GM12878 (cell line): ENCODE data around the gene PPIL6. TPM values are rescaled to one million over a fixed set of nuclear protein-coding genes. Genes with fewer than 3 reads are reported as not detected.

Source experiments
- ATAC-seq: fragments of 200-7000 bp; cut with Tn5 transposase; 3 replicates; pipeline ENCODE4 v1.9.1; 2020; ENCODE audit warnings: mild to moderate bottlenecking, moderate library complexity
- BruUV-seq: library from RNA; stranded (reverse); fragments of 400-500 nt; replicated peaks from 2 replicates; lab custom pipeline; 2021; lab: Mats Ljungman, UMichigan
- CTCF ChIA-PET: fragments of 300-600 bp; sonication (Branson Sonifier 250); formaldehyde crosslinking; extraction: SDS; loops from one replicate; lab custom pipeline; 2021; ENCODE audit warnings: inconsistent platforms; lab: Yijun Ruan, JAX
- POLR2A ChIA-PET: fragments of 350-600 bp; formaldehyde crosslinking; extraction: SDS; loops from one replicate; lab custom pipeline; 2021; ENCODE audit warnings: inconsistent platforms; lab: Charles Lee
- RAD21 ChIA-PET: fragments of 300-600 bp; sonication (Branson Sonifier 250); formaldehyde crosslinking; loops from one replicate; lab custom pipeline; 2023; ENCODE audit warnings: antibody characterized with exemption; ENCODE audit not compliant: unreplicated experiment; lab: Charles Lee
- SMC1A ChIA-PET: fragments of 300-600 bp; sonication (Branson Sonifier 250); formaldehyde crosslinking; loops from one replicate; lab custom pipeline; 2023; ENCODE audit not compliant: unreplicated experiment, uncharacterized antibody; lab: Charles Lee
- DNase-seq: peaks from one replicate; pipeline ENCODE4 v3.0.0-alpha.2; 2011; ENCODE audit warnings: low read depth, low spot score
- FAIRE-seq: peaks from 3 replicates; lab custom pipeline; 2011; peaks lifted over from hg19 to GRCh38; lab: Jason Lieb, UNC
- H2AFZ ChIP-seq: 2 replicates; pipeline ENCODE4 v1.6.0; 2011; ENCODE audit warnings: low read depth, low read length, control low read depth; ENCODE audit not compliant: control insufficient read depth
- H3K27ac ChIP-seq: 2 replicates; pipeline ENCODE4 v1.5.1; 2011; ENCODE audit warnings: control low read depth; ENCODE audit not compliant: control insufficient read depth, insufficient read depth
- H3K27me3 ChIP-seq, 2 experiments: replicated peaks in 1 of 2; 2 replicates each; pipeline versions ENCODE4 v1.6.0 to v1.6.1; 2011; ENCODE audit warnings: low read length in 1 of 2; ENCODE audit not compliant: control insufficient read depth in 2 of 2, insufficient read depth in 2 of 2
- H3K36me3 ChIP-seq, 2 experiments: 2 replicates each; pipeline ENCODE4 v1.5.1; 2011; ENCODE audit warnings: low read length in 1 of 2; ENCODE audit not compliant: control insufficient read depth in 2 of 2, insufficient read depth in 2 of 2
- H3K4me1 ChIP-seq: 2 replicates; pipeline ENCODE4 v1.6.1; 2011; ENCODE audit warnings: mild to moderate bottlenecking, low read length, moderate library complexity, mixed read lengths; ENCODE audit not compliant: control insufficient read depth, insufficient read depth
- H3K4me2 ChIP-seq: 2 replicates; pipeline ENCODE4 v1.6.0; 2011; ENCODE audit warnings: control low read depth; ENCODE audit not compliant: control insufficient read depth, insufficient read depth
- H3K4me3 ChIP-seq: fragments of 200-600 bp; sonication (generic); 2 replicates; pipeline ENCODE4 v1.5.1; 2016
- H3K79me2 ChIP-seq: 2 replicates; pipeline ENCODE4 v1.6.0; 2011; ENCODE audit warnings: low read length; ENCODE audit not compliant: control insufficient read depth, insufficient read depth
- H3K9ac ChIP-seq: 2 replicates; pipeline ENCODE4 v1.8.0; 2011; ENCODE audit warnings: low read length, control low read depth, mixed read lengths; ENCODE audit not compliant: control insufficient read depth, insufficient read depth
- H3K9me3 ChIP-seq: replicated peaks from 3 replicates; pipeline ENCODE4 v1.5.1; 2011; ENCODE audit warnings: mild to moderate bottlenecking, low read length; ENCODE audit not compliant: control insufficient read depth, insufficient read depth
- H4K20me1 ChIP-seq: 2 replicates; pipeline ENCODE4 v1.6.0; 2011; ENCODE audit not compliant: control insufficient read depth, insufficient read depth
- FOS ChIP-seq: IDR thresholded peaks from 3 replicates; pipeline ENCODE4 v1.6.1; 2011; ENCODE audit warnings: borderline replicate concordance; ENCODE audit not compliant: insufficient read length; ENCODE audit errors: extremely low read depth
- FOXK2 ChIP-seq: fragments of 450-650 bp; IDR thresholded peaks from 2 replicates; pipeline ENCODE4 v1.6.1; 2017; ENCODE audit warnings: mild to moderate bottlenecking, moderate library complexity
- IKZF2 ChIP-seq, 2 experiments: fragments of 450-650 bp; IDR thresholded peaks; 2 replicates each; pipeline ENCODE4 v1.6.1; 2017; ENCODE audit warnings: mild to moderate bottlenecking in 2 of 2, moderate library complexity in 2 of 2
- MXI1 ChIP-seq: fragments of 150-350 bp; IDR thresholded peaks from 2 replicates; pipeline ENCODE4 v1.6.1; 2011; ENCODE audit warnings: low read depth, mild to moderate bottlenecking, inconsistent platforms, low read length, improper control_type of control experiment
- NR2C1 ChIP-seq: fragments of 450-650 bp; IDR thresholded peaks from 2 replicates; pipeline ENCODE4 v1.6.1; 2017; ENCODE audit warnings: antibody characterized with exemption, mild to moderate bottlenecking, moderate library complexity
- PAX5 ChIP-seq: IDR thresholded peaks from 2 replicates; pipeline ENCODE4 v1.6.1; 2011; ENCODE audit warnings: low read depth, low read length, borderline replicate concordance
- POU2F2 ChIP-seq: IDR thresholded peaks from 3 replicates; pipeline ENCODE4 v1.6.1; 2011; ENCODE audit warnings: low read depth, mild to moderate bottlenecking, low read length, borderline replicate concordance
- ZNF24 ChIP-seq: fragments of 450-650 bp; IDR thresholded peaks from 2 replicates; pipeline ENCODE4 v1.6.1; 2017; ENCODE audit warnings: antibody characterized with exemption, mild to moderate bottlenecking
- in situ Hi-C: fragments of 300-500 bp; cut with MboI; formaldehyde crosslinking; loops from 9 replicates; pipeline ENCODE4 v1.14.3; 2018; ENCODE audit warnings: mixed read lengths
- intact Hi-C: fragments of 100-400 bp; cut with micrococcal nuclease; formaldehyde crosslinking; loops from one replicate; pipeline ENCODE4 v1.14.2; 2022; ENCODE audit not compliant: unreplicated experiment
- polyA plus RNA-seq, 11 experiments: library from polyadenylated mRNA; depleted of rRNA in 4 of 11; unstranded in 6 of 11; stranded (reverse) in 5 of 11; fragments of >200 nt; fragmentation: Nextera tagmentation in 4 of 11; fragmentation: Illumina TruSeq in 1 of 11; extraction: Ambion mirVana in 4 of 11; extraction: Trizol in 1 of 11; gene quantifications; 1 replicate in 1 of 11; 2 replicates in 10 of 11; pipeline versions ENCODE4 v1.2.1 to v1.2.3, GENCODE V29; 2011 to 2016; ENCODE audit warnings: inconsistent platforms in 2 of 11, missing spikeins in 2 of 11, low read depth in 1 of 11
- total RNA-seq, 4 experiments: library from RNA; depleted of rRNA in 3 of 4; stranded (reverse); fragments of >200 nt in 3 of 4; fragmentation: Illumina TruSeq in 1 of 4; extraction: Trizol in 1 of 4; gene quantifications; 2 replicates each; pipeline versions ENCODE4 v1.2.1 to v1.2.3, GENCODE V29; 2013 to 2021
- TF ChIP-seq, protein P1 (sequence below): IDR thresholded peaks from 2 replicates; pipeline ENCODE4 v1.6.1; 2012; ENCODE audit warnings: low read length, inconsistent platforms
- TF ChIP-seq, protein P2 (sequence below): fragments of 450-650 bp; IDR thresholded peaks from 2 replicates; pipeline ENCODE4 v1.6.1; 2016; ENCODE audit warnings: mild to moderate bottlenecking
- TF ChIP-seq, protein P3 (sequence below): IDR thresholded peaks from 2 replicates; pipeline ENCODE4 v1.6.1; 2012; ENCODE audit warnings: improper control_type of control experiment, low read depth, low read length; ENCODE audit not compliant: insufficient replicate concordance

Gene PPIL6
- total and polyA plus RNA-seq, 10 of the 15 experiments (the other 5 are each of a cell fraction or from before 2014, with no cell fraction given) = 0.01 to 0.26 (median 0.12) TPM; not detected in 5

DNA sequence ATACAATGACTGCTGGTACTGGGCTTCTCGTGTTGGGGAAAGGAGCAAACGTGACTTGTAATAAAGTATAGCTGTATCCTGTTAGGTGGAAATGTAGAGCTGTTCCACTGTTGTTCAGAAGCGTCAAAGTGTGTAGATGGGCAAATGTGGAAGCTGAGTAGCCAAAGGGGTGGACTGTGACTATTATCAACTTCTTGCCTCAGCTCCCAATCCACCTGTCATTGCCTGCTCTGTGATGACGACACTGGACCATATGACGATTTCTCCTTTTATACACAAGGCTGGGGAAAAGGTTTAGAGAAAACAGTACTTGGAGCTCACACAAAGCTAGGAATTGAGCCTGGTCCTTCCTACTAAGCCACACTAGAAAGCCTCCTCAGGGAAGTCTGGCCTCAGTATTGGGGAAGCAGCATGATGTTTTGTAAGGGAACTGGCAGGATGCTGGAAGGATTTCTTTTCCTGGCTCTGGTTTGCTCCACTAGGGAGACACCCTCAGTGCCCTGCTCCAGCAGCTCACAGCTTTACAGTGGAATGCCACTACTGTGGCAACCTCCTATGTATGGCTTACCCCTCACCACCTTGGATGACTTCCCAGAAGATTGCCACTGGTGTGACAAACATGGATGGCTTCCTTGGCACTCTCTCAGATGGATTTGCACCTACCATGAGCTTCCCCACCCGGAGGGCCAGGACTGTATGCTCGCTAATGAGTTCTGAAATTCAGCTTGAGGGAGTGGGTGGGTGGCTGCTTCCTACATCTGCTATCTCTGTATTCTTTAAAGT, 78.1 kb downstream of the PPIL6 start (continued):
- no peak for TF ChIP-seq MXI1
- 0 out of 3 replicates have a peak, but pooled peaks have one; percentile 8 for TF ChIP-seq POU2F2
- TF ChIP-seq, protein P1, sequence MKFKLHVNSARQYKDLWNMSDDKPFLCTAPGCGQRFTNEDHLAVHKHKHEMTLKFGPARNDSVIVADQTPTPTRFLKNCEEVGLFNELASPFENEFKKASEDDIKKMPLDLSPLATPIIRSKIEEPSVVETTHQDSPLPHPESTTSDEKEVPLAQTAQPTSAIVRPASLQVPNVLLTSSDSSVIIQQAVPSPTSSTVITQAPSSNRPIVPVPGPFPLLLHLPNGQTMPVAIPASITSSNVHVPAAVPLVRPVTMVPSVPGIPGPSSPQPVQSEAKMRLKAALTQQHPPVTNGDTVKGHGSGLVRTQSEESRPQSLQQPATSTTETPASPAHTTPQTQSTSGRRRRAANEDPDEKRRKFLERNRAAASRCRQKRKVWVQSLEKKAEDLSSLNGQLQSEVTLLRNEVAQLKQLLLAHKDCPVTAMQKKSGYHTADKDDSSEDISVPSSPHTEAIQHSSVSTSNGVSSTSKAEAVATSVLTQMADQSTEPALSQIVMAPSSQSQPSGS = no peak
- no peak for TF ChIP-seq PAX5
- no peak for TF ChIP-seq NR2C1
- TF ChIP-seq, protein P2, sequence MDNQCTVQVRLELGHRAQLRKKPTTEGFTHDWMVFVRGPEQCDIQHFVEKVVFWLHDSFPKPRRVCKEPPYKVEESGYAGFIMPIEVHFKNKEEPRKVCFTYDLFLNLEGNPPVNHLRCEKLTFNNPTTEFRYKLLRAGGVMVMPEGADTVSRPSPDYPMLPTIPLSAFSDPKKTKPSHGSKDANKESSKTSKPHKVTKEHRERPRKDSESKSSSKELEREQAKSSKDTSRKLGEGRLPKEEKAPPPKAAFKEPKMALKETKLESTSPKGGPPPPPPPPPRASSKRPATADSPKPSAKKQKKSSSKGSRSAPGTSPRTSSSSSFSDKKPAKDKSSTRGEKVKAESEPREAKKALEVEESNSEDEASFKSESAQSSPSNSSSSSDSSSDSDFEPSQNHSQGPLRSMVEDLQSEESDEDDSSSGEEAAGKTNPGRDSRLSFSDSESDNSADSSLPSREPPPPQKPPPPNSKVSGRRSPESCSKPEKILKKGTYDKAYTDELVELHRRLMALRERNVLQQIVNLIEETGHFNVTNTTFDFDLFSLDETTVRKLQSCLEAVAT = no peak

DNA sequence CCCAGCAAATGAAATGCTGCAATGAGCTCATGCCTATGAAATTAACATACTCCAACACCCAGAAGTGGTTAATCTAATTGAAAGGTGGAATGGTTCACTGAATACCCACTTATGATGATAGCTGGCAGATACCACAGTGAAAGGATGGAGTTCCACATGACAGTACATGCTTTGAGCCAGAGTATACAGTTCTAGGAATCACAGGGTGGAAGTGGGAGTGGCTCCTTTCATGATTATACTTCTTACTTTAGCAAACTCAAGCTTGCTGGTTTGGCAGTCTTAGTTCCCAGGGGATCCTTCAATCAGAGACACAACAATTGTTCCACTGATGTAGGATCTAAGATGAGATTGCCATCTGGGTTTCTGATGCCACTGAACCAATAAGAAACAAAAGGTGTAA, 79.6 kb downstream of the PPIL6 start:
- FAIRE-seq (no peak), DNase-seq (no peak), ATAC-seq (no peak)
- Histone ChIP-seq H3K27me3 (no peaks in the 10 kb centered on the region), H3K36me3 (peaks cover 8 to 39% of the 10 kb centered on the region in 2 experiments), H3K9me3 (peaks cover 8% of the 10 kb centered on the region; the same call in 2 of the 3 replicates), H3K4me3 (no peak overlapping the region), H3K4me2 (no peak overlapping the region), H3K79me2 (peaks cover 1% of the 10 kb centered on the region), H3K4me1 (no peaks in the 10 kb centered on the region), H4K20me1 (no peaks in the 10 kb centered on the region; the same call in 1 of the 2 replicates), H3K27ac (no peak overlapping the region), H3K9ac (no peak overlapping the region), H2AFZ (no peak overlapping the region)
- BruUV-seq = no TSS peak
- SMC1A ChIA-PET = interaction anchor here (1.0 to 3.3 kb wide), 4 partner anchors 10 to 22 kb away, joined by 4 to 19 read pairs (median 6); partner anchors contain the start of gene CD164
- in situ Hi-C loops = no loop called here
- RAD21 ChIA-PET = interaction anchor here (1.6 to 3.2 kb wide), 2 partner anchors 13 to 16 kb away, joined by 3 to 10 read pairs; no protein-coding TSS in a partner anchor
- CTCF ChIA-PET = interaction anchor here (0.9 to 1.8 kb wide), 3 partner anchors 9 to 22 kb away, joined by 3 to 5 read pairs (median 4); no protein-coding TSS in a partner anchor
- TF ChIP-seq FOXK2 (no peak), IKZF2 (IDR thresholded peaks at IDR 0.05) (no peak), ZNF24 (no peak), FOS (no peak)
- TF ChIP-seq, protein P3, sequence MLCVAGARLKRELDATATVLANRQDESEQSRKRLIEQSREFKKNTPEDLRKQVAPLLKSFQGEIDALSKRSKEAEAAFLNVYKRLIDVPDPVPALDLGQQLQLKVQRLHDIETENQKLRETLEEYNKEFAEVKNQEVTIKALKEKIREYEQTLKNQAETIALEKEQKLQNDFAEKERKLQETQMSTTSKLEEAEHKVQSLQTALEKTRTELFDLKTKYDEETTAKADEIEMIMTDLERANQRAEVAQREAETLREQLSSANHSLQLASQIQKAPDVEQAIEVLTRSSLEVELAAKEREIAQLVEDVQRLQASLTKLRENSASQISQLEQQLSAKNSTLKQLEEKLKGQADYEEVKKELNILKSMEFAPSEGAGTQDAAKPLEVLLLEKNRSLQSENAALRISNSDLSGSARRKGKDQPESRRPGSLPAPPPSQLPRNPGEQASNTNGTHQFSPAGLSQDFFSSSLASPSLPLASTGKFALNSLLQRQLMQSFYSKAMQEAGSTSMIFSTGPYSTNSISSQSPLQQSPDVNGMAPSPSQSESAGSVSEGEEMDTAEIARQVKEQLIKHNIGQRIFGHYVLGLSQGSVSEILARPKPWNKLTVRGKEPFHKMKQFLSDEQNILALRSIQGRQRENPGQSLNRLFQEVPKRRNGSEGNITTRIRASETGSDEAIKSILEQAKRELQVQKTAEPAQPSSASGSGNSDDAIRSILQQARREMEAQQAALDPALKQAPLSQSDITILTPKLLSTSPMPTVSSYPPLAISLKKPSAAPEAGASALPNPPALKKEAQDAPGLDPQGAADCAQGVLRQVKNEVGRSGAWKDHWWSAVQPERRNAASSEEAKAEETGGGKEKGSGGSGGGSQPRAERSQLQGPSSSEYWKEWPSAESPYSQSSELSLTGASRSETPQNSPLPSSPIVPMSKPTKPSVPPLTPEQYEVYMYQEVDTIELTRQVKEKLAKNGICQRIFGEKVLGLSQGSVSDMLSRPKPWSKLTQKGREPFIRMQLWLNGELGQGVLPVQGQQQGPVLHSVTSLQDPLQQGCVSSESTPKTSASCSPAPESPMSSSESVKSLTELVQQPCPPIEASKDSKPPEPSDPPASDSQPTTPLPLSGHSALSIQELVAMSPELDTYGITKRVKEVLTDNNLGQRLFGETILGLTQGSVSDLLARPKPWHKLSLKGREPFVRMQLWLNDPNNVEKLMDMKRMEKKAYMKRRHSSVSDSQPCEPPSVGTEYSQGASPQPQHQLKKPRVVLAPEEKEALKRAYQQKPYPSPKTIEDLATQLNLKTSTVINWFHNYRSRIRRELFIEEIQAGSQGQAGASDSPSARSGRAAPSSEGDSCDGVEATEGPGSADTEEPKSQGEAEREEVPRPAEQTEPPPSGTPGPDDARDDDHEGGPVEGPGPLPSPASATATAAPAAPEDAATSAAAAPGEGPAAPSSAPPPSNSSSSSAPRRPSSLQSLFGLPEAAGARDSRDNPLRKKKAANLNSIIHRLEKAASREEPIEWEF = no peak
- intact Hi-C loops = no loop called here
- POLR2A ChIA-PET = interaction anchor here (0.6 kb wide), 1 partner anchor 1587 kb away, joined by 6 read pairs; no protein-coding TSS in a partner anchor
